GM12891 (cell line): Measurements from ENCODE around the gene PIGU.

Source experiments
- PAX5 ChIP-seq: IDR thresholded peaks from 2 replicates; pipeline ENCODE4 v1.6.1; 2011; ENCODE audit warnings: low read length, moderate library complexity, mild to moderate bottlenecking; ENCODE audit not compliant: insufficient read depth, severe bottlenecking
- POLR2A ChIP-seq: IDR thresholded peaks from 2 replicates; pipeline ENCODE4 v1.6.1; 2011; ENCODE audit warnings: low read depth, low read length, control low read depth
- POLR2AphosphoS5 ChIP-seq: IDR thresholded peaks from 2 replicates; pipeline ENCODE4 v1.6.1; 2011; ENCODE audit warnings: low read depth, low read length, control low read depth
- SPI1 ChIP-seq: IDR thresholded peaks from 2 replicates; pipeline ENCODE4 v1.6.1; 2011; ENCODE audit warnings: low read depth, low read length, control low read depth
- TAF1 ChIP-seq: IDR thresholded peaks from 2 replicates; pipeline ENCODE4 v1.6.1; 2011; ENCODE audit warnings: low read depth, low read length, control low read depth

DNA sequence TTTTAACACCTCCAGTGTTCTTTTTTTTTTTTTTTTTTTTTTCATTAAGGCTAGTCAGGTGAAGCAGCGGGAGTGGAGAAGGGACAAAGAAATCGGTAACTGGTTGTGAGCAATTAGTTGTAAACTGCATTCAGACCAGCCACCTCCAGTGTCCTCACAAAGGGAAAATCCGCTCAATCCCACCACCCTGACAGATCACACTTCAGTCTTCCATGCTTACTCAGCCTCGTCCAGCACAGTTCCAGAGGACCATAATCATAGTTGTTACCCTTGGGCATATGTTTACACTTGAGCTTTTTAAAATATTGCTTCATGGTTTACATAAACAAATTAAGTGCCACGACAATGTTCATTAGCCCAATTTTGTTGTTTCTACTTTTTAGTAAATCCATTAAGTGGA lies 150.4 kb downstream of the PIGU start:
- TF ChIP-seq POLR2A (no peak), POLR2AphosphoS5 (no peak), PAX5 (no peak), TAF1 (no peak), SPI1 (no peak)
